ENCODE results near the gene TBC1D20.

GRCh38 chr20:483815-484644, 21.7 kb upstream of the TBC1D20 start:
- TF ChIP-seq CTCF (conservative IDR thresholded peaks at IDR 0.05 in 1 of 2, IDR thresholded peaks at IDR 0.05 in 1 of 2; ENCODE audit: extremely low read depth in 1 of 2, insufficient read depth in 1 of 2, low read depth in 1 of 2, low read length in 2 of 2) (no peak), EZH2 (IDR thresholded peaks at IDR 0.05; ENCODE audit: borderline replicate concordance, low read length) (no peak)
